Measurements from ENCODE around the gene NETO2. TPM values are rescaled to one million over a fixed set of nuclear protein-coding genes. Genes with fewer than 3 reads are reported as not detected.

The NETO2 gene
- total and polyA plus RNA-seq, 9 of the 15 experiments (the other 6 are each of a cell fraction or from before 2014, with no cell fraction given): 4.1 to 37.0 (median 22.2) TPM

GRCh38 chr16:47064775-47065174, 79.0 kb downstream of the NETO2 start:
- H3K4me3 ChIP-seq: no peak overlapping the region
- no peak for TF ChIP-seq JUN (IDR thresholded peaks at IDR 0.05; ENCODE audit: borderline replicate concordance, low read depth, low read length)
- TF ChIP-seq JUN (CRISPR knock-in tag; IDR thresholded peaks at IDR 0.05; ENCODE audit: borderline replicate concordance): no peak
- TF ChIP-seq NR3C1 (CRISPR knock-in tag; IDR thresholded peaks at IDR 0.05): no peak
- no peak for TF ChIP-seq RBM14 (IDR thresholded peaks at IDR 0.05; ENCODE audit: borderline replicate concordance, insufficient read depth, low read depth, low read length)
- no peak for TF ChIP-seq ZSCAN32 (CRISPR knock-in tag; IDR thresholded peaks at IDR 0.05)
- TF ChIP-seq SMAD2 (IDR thresholded peaks at IDR 0.05; ENCODE audit: low read depth, low read length): no peak
- no peak for TF ChIP-seq SMAD3 (CRISPR knock-in tag; conservative IDR thresholded peaks at IDR 0.05)
- no peak for TF ChIP-seq ZNF277 (CRISPR knock-in tag; IDR thresholded peaks at IDR 0.05; ENCODE audit: borderline replicate concordance)
- no peak for TF ChIP-seq MECOM (CRISPR knock-in tag; IDR thresholded peaks at IDR 0.05)
- TF ChIP-seq ZNF444 (CRISPR knock-in tag; IDR thresholded peaks at IDR 0.05): no peak
- TF ChIP-seq MEF2D (tag; conservative IDR thresholded peaks at IDR 0.05; ENCODE audit: low read depth): no peak
- TF ChIP-seq GATAD2A (IDR thresholded peaks at IDR 0.05): no peak
- no peak for TF ChIP-seq ZNF431 (CRISPR knock-in tag; IDR thresholded peaks at IDR 0.05)
- TF ChIP-seq ZNF384 (IDR thresholded peaks at IDR 0.05; ENCODE audit: low read depth, low read length): no peak
- TF ChIP-seq SMAD1 (IDR thresholded peaks at IDR 0.05; ENCODE audit: low read depth, low read length, partially characterized antibody): no peak
- no peak for TF ChIP-seq GABPA (tag; conservative IDR thresholded peaks at IDR 0.05; ENCODE audit: low read depth)
- TF ChIP-seq POLR3A (IDR thresholded peaks at IDR 0.05; ENCODE audit: borderline replicate concordance, extremely low read depth, insufficient read depth, insufficient read length): no peak
- TF ChIP-seq NELFE (IDR thresholded peaks at IDR 0.05; ENCODE audit: insufficient read depth, insufficient read length): no peak
- TF ChIP-seq PTTG1 (tag; IDR thresholded peaks at IDR 0.05; ENCODE audit: low read depth): no peak
- ATAC-seq: no peak
- ChIA-PET CTCF (ENCODE audit: low intra/inter-chr PET ratio) (no interaction called here), POLR2A (no interaction called here)
- FAIRE-seq: no peak
- H3K9ac ChIP-seq (ENCODE audit: insufficient read depth in 1 of 2, low read depth in 2 of 2, low read length in 2 of 2): no peak overlapping the region
- in situ Hi-C loops (cut with MboI) (no loop called here), intact Hi-C loops (cut with micrococcal nuclease) (no loop called here)
- no peaks in the 10 kb centered on the region for H3K4me1 ChIP-seq (replicated peaks in 1 of 2; ENCODE audit: control insufficient read depth in 2 of 2, insufficient read depth in 2 of 2, low read length in 2 of 2)
- no peaks in the 10 kb centered on the region for H3K79me2 ChIP-seq (ENCODE audit: control insufficient read depth, insufficient read depth, low read length)
- no peak for DNase-seq (ENCODE audit: extremely low read depth in 1 of 4, low spot score in 3 of 4)
- no peaks in the 10 kb centered on the region for H3K9me3 ChIP-seq (replicated peaks; ENCODE audit: control insufficient read depth, insufficient read depth, low read depth, low read length)
- H4K20me1 ChIP-seq (replicated peaks; ENCODE audit: control insufficient read depth, insufficient read depth, low read length): no peaks in the 10 kb centered on the region
- BruUV-seq (replicated peaks): no TSS peak
- no peaks in the 10 kb centered on the region for H3K36me3 ChIP-seq (ENCODE audit: control insufficient read depth, insufficient read depth, low read length)
- H3K27me3 ChIP-seq (ENCODE audit: control insufficient read depth in 2 of 2, insufficient read depth in 2 of 2, low read length in 2 of 2): peaks cover 19 to 50% of the 10 kb centered on the region in 2 experiments; a peak in 4 of 5 replicates
- no peak overlapping the region for H2AFZ ChIP-seq (ENCODE audit: low read depth, low read length)
- H3K4me2 ChIP-seq (ENCODE audit: insufficient read depth, low read length): no peak overlapping the region
- 11% methylated on average over 4 of the region's 4 CpGs for WGBS (ENCODE audit: insufficient coverage, low coverage, missing lambda C conversion rate)
- no peaks in the 10 kb centered on the region for H3K9me1 ChIP-seq (ENCODE audit: control insufficient read depth, insufficient read depth, low read length)
- no peak overlapping the region for H3K27ac ChIP-seq (ENCODE audit: extremely low read depth, low read depth, low read length)
